Stomach (tissue), 9 donors: Measurements from ENCODE around the gene KIF13A. TPM values are rescaled to one million over a fixed set of nuclear protein-coding genes. Genes with fewer than 3 reads are reported as not detected.

ENCODE experiments used
- DNase-seq, 2 donors: peaks; one replicate each; pipeline versions ENCODE4 v3.0.0 to v3.0.0-alpha.2; 2013 to 2019
- H3K27ac ChIP-seq, 5 donors: fragments of 200-600 bp in 4 of 5; sonication (generic) in 4 of 5; one replicate each; pipeline ENCODE4 v1.5.1; 2013 to 2019; ENCODE audit warnings: mild to moderate bottlenecking in 1 of 5, moderate library complexity in 1 of 5
- H3K27me3 ChIP-seq, 3 donors: fragments of 200-600 bp; sonication (generic); one replicate each; pipeline ENCODE4 v1.5.1; 2017 to 2019; ENCODE audit warnings: mixed run types in 1 of 3
- H3K36me3 ChIP-seq, 4 donors: fragments of 200-600 bp; sonication (generic); 1 replicate in 3 of 4; 2 replicates in 1 of 4; pipeline ENCODE4 v1.5.1; 2016 to 2019
- H3K4me1 ChIP-seq, 4 donors: fragments of 200-600 bp; sonication (generic); one replicate each; pipeline ENCODE4 v1.5.1; 2016 to 2019
- H3K4me3 ChIP-seq, 4 donors: fragments of 200-600 bp; sonication (generic) in 3 of 4; one replicate each; pipeline ENCODE4 v1.5.1; 2016 to 2019; ENCODE audit warnings: mild to moderate bottlenecking in 1 of 4
- H3K9me3 ChIP-seq, 4 donors: fragments of 200-600 bp; sonication (generic); one replicate each; pipeline ENCODE4 v1.5.1; 2016 to 2019
- CTCF ChIP-seq, 7 experiments: fragments of 450-650 bp in 4 of 7; fragments of 200-600 bp in 3 of 7; sonication (generic) in 3 of 7; IDR thresholded peaks; one replicate each; pipeline ENCODE4 v1.5.1; 2016 to 2019; ENCODE audit warnings: antibody characterized with exemption in 7 of 7, control low read depth in 2 of 7, mild to moderate bottlenecking in 1 of 7
- EP300 ChIP-seq: sonication (generic); formaldehyde crosslinking; IDR thresholded peaks from one replicate; pipeline ENCODE4 v1.6.1; 2017; ENCODE audit warnings: antibody characterized with exemption
- POLR2A ChIP-seq, 4 donors: fragments of 450-650 bp; IDR thresholded peaks; one replicate each; pipeline ENCODE4 v1.6.1; 2016; ENCODE audit warnings: antibody characterized with exemption in 4 of 4, control low read depth in 2 of 4, mild to moderate bottlenecking in 1 of 4, moderate library complexity in 1 of 4
- POLR2AphosphoS5 ChIP-seq, 3 donors: sonication (generic); formaldehyde crosslinking; IDR thresholded peaks; one replicate each; pipeline ENCODE4 v1.6.1; 2016; ENCODE audit warnings: antibody characterized with exemption in 3 of 3
- WGBS, 5 donors: extraction: QIAGEN DNeasy Blood & Tissue Kit in 3 of 5; methylation state at CpG; one replicate each; pipeline versions ENCODE4 v1.1.5 to v1.1.7; 2013 to 2018; 5-methylcytosine and 5-hydroxymethylcytosine counted together
- intact Hi-C: fragments of 100-400 bp; cut with DNase I; formaldehyde crosslinking; loops from one replicate; pipeline ENCODE4 v1.15.1; 2023; ENCODE audit warnings: low total_unique reads
- polyA plus RNA-seq, 3 donors: library from polyadenylated mRNA; stranded (reverse); fragments of 200-250 nt; gene quantifications; one replicate each; pipeline ENCODE4 v1.2.3, GENCODE V29; 2013
- total RNA-seq, 5 donors: library from RNA; depleted of rRNA; stranded (reverse); fragments of >200 nt; gene quantifications; one replicate each; pipeline versions ENCODE4 v1.1.0 to v1.2.3, GENCODE V29; 2014 to 2016
- donor health status: healthy with polysubstance abuse.
- donor health status: Bipolar disorder and iron deficiency.
- donor health status: healthy.

Gene KIF13A
- total and polyA plus RNA-seq, 8 donors: 9.2 to 60.6 (median 23.6) TPM

GRCh38 chr6:17871189-17871519 is 116.3 kb downstream of the KIF13A start:
- DNase-seq: no peak
- Histone ChIP-seq H3K36me3 (no peaks in the 10 kb centered on the region), H3K4me1 (peaks cover 17 to 61% (median 28%) of the 10 kb centered on the region in 4 donors), H3K27ac (no peak overlapping the region), H3K4me3 (no peak overlapping the region), H3K27me3 (no peaks in the 10 kb centered on the region), H3K9me3 (no peaks in the 10 kb centered on the region)
- TF ChIP-seq CTCF (IDR thresholded peaks at IDR 0.05) (no peak), POLR2A (IDR thresholded peaks at IDR 0.05) (no peak), EP300 (no peak), POLR2AphosphoS5 (IDR thresholded peaks at IDR 0.05) (no peak)
- WGBS, 5 donors: 85 to 100% (median 94%) methylated on average over 1 of the region's 1 CpG
- intact Hi-C loops: no loop called here

- Histone ChIP-seq H3K27ac (no peak overlapping the region), H3K36me3 (no peaks in the 10 kb centered on the region), H3K9me3 (no peaks in the 10 kb centered on the region), H3K27me3 (no peaks in the 10 kb centered on the region), H3K4me3 (no peak overlapping the region), H3K4me1 (peaks cover 14 to 60% (median 27%) of the 10 kb centered on the region in 4 donors)
- TF ChIP-seq POLR2AphosphoS5 (IDR thresholded peaks at IDR 0.05) (no peak), CTCF (IDR thresholded peaks at IDR 0.05) (no peak), POLR2A (IDR thresholded peaks at IDR 0.05) (no peak), EP300 (no peak)
- 86 to 95% (median 89%) methylated on average over 5 of the region's 5 CpGs for WGBS, 5 donors
- no peak for DNase-seq
- intact Hi-C loops: no loop called here
Observed at GRCh38 chr6:17870300-17871188, 116.9 kb downstream of the KIF13A start.

GRCh38 chr6:17869753-17870050 is 117.7 kb downstream of the KIF13A start:
- 63 to 84% (median 71%) methylated on average over 3 of the region's 3 CpGs for WGBS, 5 donors
- intact Hi-C loops: no loop called here
- TF ChIP-seq CTCF (IDR thresholded peaks at IDR 0.05) (no peak), POLR2A (IDR thresholded peaks at IDR 0.05) (no peak), EP300 (no peak), POLR2AphosphoS5 (IDR thresholded peaks at IDR 0.05) (no peak)
- Histone ChIP-seq H3K9me3 (no peaks in the 10 kb centered on the region), H3K27me3 (no peaks in the 10 kb centered on the region), H3K36me3 (no peaks in the 10 kb centered on the region), H3K4me1 (peaks cover 12 to 60% (median 31%) of the 10 kb centered on the region in 4 donors), H3K27ac (peak overlapping the region in 1 of 5 donors; percentile 43), H3K4me3 (no peak overlapping the region)
- DNase-seq: no peak

GRCh38 chr6:17869010-17869752 is 118.3 kb downstream of the KIF13A start:
- Histone ChIP-seq H3K27me3 (no peaks in the 10 kb centered on the region), H3K27ac (peak overlapping the region in 1 of 5 donors; percentile 43), H3K4me1 (peaks cover 12 to 65% (median 34%) of the 10 kb centered on the region in 4 donors), H3K9me3 (no peaks in the 10 kb centered on the region), H3K36me3 (no peaks in the 10 kb centered on the region), H3K4me3 (no peak overlapping the region)
- intact Hi-C loops: no loop called here
- TF ChIP-seq POLR2A (IDR thresholded peaks at IDR 0.05) (no peak), CTCF (IDR thresholded peaks at IDR 0.05) (no peak), POLR2AphosphoS5 (IDR thresholded peaks at IDR 0.05) (no peak), EP300 (no peak)
- DNase-seq: no peak
- WGBS, 5 donors: 75 to 83% (median 79%) methylated on average over 6 of the region's 6 CpGs
